GM21367 (cell line): ENCODE measurements around the gene HBS1L.

ENCODE experiments used
- ATAC-seq: cut with Tn5 transposase; IDR thresholded peaks from one replicate; pipeline ENCODE4 v1.9.1; 2021; ENCODE audit not compliant: unreplicated experiment

The HBS1L gene

GRCh38 chr6:135054569-135055498 lies at the start of gene HBS1L:
HBS1L (minus strand) TSS chr6:135054822; CDS start chr6:135054691, 131 bp downstream.
- peak; percentile 96 for ATAC-seq

- ATAC-seq: no peak
These were observed 49.6 kb upstream of the HBS1L start for GRCh38 chr6:135104199-135104598.

- no peak for ATAC-seq
These were observed 47.6 kb upstream of the HBS1L start for GRCh38 chr6:135102191-135102590.

GRCh38 chr6:135097172-135097571 lies 42.5 kb upstream of the HBS1L start:
- no peak for ATAC-seq

GRCh38 chr6:135096403-135097130 lies 41.9 kb upstream of the HBS1L start:
- ATAC-seq: no peak

- no peak for ATAC-seq
These were observed 41.1 kb upstream of the HBS1L start for GRCh38 chr6:135095716-135096115.

GRCh38 chr6:135094403-135094821 lies 39.8 kb upstream of the HBS1L start:
- ATAC-seq: no peak

GRCh38 chr6:135093578-135093977 lies 39.0 kb upstream of the HBS1L start:
- ATAC-seq: no peak

- ATAC-seq: no peak
These were observed 38.1 kb upstream of the HBS1L start for GRCh38 chr6:135092724-135093123.

GRCh38 chr6:135090819-135091218 lies 36.2 kb upstream of the HBS1L start:
- ATAC-seq: no peak

GRCh38 chr6:135089901-135090300 lies 35.3 kb upstream of the HBS1L start:
- no peak for ATAC-seq

GRCh38 chr6:135088818-135089809 lies 34.5 kb upstream of the HBS1L start:
- peak; percentile 68 for ATAC-seq

- ATAC-seq: no peak
These were observed 33.7 kb upstream of the HBS1L start for GRCh38 chr6:135088281-135088680.

- peak; percentile 34 for ATAC-seq
These were observed 33.2 kb upstream of the HBS1L start for GRCh38 chr6:135087803-135088202.

GRCh38 chr6:135087403-135087802 lies 32.8 kb upstream of the HBS1L start:
- ATAC-seq: no peak

GRCh38 chr6:135086414-135086764 lies 31.8 kb upstream of the HBS1L start:
- no peak for ATAC-seq

- ATAC-seq: no peak
These were observed 31.2 kb upstream of the HBS1L start for GRCh38 chr6:135085700-135086413.

GRCh38 chr6:135084916-135085269 lies 30.3 kb upstream of the HBS1L start:
- no peak for ATAC-seq

- no peak for ATAC-seq
These were observed 29.6 kb upstream of the HBS1L start for GRCh38 chr6:135084001-135084915.
